ENCODE data around the gene XPNPEP3. TPM values are rescaled to one million over a fixed set of nuclear protein-coding genes. Genes with fewer than 3 reads are reported as not detected.
"Not testable (repeated sequence)": the region's sequence is repeated elsewhere in the genome, so short reads cannot be mapped to it uniquely, and the experiment has no call there.

XPNPEP3 gene
- total RNA-seq, 3 donors from 2014 or later: 11.5 to 13.8 (median 12.0) TPM

DNA sequence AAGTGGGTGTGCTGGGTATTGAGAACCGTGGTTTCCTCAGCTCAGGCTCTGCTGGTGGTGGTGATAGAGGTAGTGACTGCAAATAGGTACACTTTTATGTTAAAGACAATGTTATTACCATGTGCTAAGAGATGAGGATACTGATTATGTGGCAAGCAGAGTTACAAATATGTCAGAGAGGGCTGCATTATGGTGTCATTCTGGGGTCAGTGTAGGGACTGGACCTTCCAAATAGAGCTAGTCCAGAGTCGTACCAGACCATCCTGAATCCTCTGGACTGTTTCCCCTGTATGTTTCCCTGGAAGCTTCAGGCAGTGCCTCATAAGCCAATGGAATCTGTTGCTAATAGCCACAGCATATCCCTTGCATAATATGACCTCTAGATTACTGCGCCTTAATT lies 5.1 kb downstream of the XPNPEP3 start, which contains the start of gene DNAJB7:
Gene DNAJB7, minus strand, starts transcription at position 101 of the 400 bp plus-strand sequence. CDS start 119 bp downstream, outside the sequence.
- Histone ChIP-seq H3K27ac (no peak within 1 kb of the TSS), H3K36me3 (no peaks in the 10 kb centered on the region), H3K4me3 (no peak within 1 kb of the TSS), H3K4me1 (peaks cover 0 to 7% of the 10 kb centered on the region in 2 donors), H3K27me3 (no peaks in the 10 kb centered on the region), H3K9me3 (no peaks in the 10 kb centered on the region)
- intact Hi-C loops (cut with DNase I; ENCODE audit: low total_unique reads): no loop called here
- no peak for DNase-seq (ENCODE audit: low spot score in 2 of 2)
- TF ChIP-seq POLR2A (IDR thresholded peaks at IDR 0.05) (no peak), POLR2AphosphoS5 (IDR thresholded peaks at IDR 0.05) (no peak)
- TF ChIP-seq, protein P1, sequence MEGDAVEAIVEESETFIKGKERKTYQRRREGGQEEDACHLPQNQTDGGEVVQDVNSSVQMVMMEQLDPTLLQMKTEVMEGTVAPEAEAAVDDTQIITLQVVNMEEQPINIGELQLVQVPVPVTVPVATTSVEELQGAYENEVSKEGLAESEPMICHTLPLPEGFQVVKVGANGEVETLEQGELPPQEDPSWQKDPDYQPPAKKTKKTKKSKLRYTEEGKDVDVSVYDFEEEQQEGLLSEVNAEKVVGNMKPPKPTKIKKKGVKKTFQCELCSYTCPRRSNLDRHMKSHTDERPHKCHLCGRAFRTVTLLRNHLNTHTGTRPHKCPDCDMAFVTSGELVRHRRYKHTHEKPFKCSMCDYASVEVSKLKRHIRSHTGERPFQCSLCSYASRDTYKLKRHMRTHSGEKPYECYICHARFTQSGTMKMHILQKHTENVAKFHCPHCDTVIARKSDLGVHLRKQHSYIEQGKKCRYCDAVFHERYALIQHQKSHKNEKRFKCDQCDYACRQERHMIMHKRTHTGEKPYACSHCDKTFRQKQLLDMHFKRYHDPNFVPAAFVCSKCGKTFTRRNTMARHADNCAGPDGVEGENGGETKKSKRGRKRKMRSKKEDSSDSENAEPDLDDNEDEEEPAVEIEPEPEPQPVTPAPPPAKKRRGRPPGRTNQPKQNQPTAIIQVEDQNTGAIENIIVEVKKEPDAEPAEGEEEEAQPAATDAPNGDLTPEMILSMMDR (IDR thresholded peaks at IDR 0.05): no peak

GRCh38 chr22:40862537-40862936 lies 5.6 kb downstream of the XPNPEP3 start:
- TF ChIP-seq POLR2AphosphoS5 (IDR thresholded peaks at IDR 0.05) (no peak), POLR2A (IDR thresholded peaks at IDR 0.05) (no peak)
- Histone ChIP-seq H3K36me3 (no peaks in the 10 kb centered on the region), H3K27me3 (no peaks in the 10 kb centered on the region), H3K4me1 (peaks cover 0 to 7% of the 10 kb centered on the region in 2 donors), H3K4me3 (no peak overlapping the region), H3K27ac (no peak overlapping the region), H3K9me3 (no peaks in the 10 kb centered on the region)
- no peak for DNase-seq (ENCODE audit: low spot score in 2 of 2)
- intact Hi-C loops (cut with DNase I; ENCODE audit: low total_unique reads): no loop called here

GRCh38 chr22:40867109-40867508 lies 10.2 kb downstream of the XPNPEP3 start:
- no peak for TF ChIP-seq POLR2A (IDR thresholded peaks at IDR 0.05)
- TF ChIP-seq POLR2AphosphoS5 (IDR thresholded peaks at IDR 0.05): no peak
- H3K27ac ChIP-seq: no peak overlapping the region
- no peak overlapping the region for H3K4me3 ChIP-seq
- intact Hi-C loops (cut with DNase I; ENCODE audit: low total_unique reads): no loop called here
- H3K36me3 ChIP-seq: no peaks in the 10 kb centered on the region
- no peaks in the 10 kb centered on the region for H3K9me3 ChIP-seq
- no peaks in the 10 kb centered on the region for H3K27me3 ChIP-seq
- H3K4me1 ChIP-seq: no peaks in the 10 kb centered on the region
- DNase-seq (ENCODE audit: low spot score in 2 of 2): no peak

GRCh38 chr22:40868379-40868778 lies 11.4 kb downstream of the XPNPEP3 start:
- H3K27me3 ChIP-seq; intact Hi-C loops (cut with DNase I; ENCODE audit: low total_unique reads); H3K27ac ChIP-seq; DNase-seq (ENCODE audit: low spot score in 2 of 2); H3K4me1 ChIP-seq; H3K4me3 ChIP-seq; H3K36me3 ChIP-seq; H3K9me3 ChIP-seq: not testable (repeated sequence)

DNA sequence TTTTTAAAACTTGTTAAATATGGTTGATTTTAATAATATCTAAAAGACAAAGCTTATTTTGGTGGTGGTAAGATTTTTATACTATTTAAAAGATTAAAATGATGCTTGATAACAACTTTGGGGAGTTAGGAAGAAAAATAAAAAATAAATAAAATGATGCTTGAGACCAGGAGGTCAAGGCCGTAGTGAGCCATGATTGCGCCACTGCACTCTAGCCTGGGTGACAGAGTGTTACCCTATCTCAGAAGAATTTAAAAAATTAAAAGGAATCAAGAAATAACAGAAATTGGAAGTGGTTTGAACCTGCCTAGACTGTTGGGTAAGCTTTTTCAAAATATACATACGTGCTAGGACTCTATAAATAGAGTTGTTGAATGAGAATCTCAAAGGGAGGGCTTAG lies 17.1 kb downstream of the XPNPEP3 start:
- Histone ChIP-seq H3K36me3 (no peaks in the 10 kb centered on the region), H3K4me1 (no peaks in the 10 kb centered on the region), H3K27me3 (no peaks in the 10 kb centered on the region), H3K4me3 (no peak overlapping the region), H3K9me3 (no peaks in the 10 kb centered on the region), H3K27ac (no peak overlapping the region)
- no peak for DNase-seq (ENCODE audit: low spot score in 2 of 2)
- TF ChIP-seq, protein P1 (IDR thresholded peaks at IDR 0.05): no peak
- TF ChIP-seq POLR2A (IDR thresholded peaks at IDR 0.05) (no peak), POLR2AphosphoS5 (IDR thresholded peaks at IDR 0.05) (no peak)
- intact Hi-C loops (cut with DNase I; ENCODE audit: low total_unique reads): no loop called here

GRCh38 chr22:40875111-40875510 lies 18.2 kb downstream of the XPNPEP3 start:
- Histone ChIP-seq H3K27me3 (no peaks in the 10 kb centered on the region), H3K36me3 (no peaks in the 10 kb centered on the region), H3K4me3 (no peak overlapping the region), H3K4me1 (no peaks in the 10 kb centered on the region), H3K9me3 (no peaks in the 10 kb centered on the region), H3K27ac (no peak overlapping the region)
- intact Hi-C loops (cut with DNase I; ENCODE audit: low total_unique reads): no loop called here
- TF ChIP-seq, protein P1 (IDR thresholded peaks at IDR 0.05): no peak
- TF ChIP-seq POLR2A (IDR thresholded peaks at IDR 0.05) (no peak), POLR2AphosphoS5 (IDR thresholded peaks at IDR 0.05) (no peak)
- no peak for DNase-seq (ENCODE audit: low spot score in 2 of 2)

- Histone ChIP-seq H3K27me3 (no peaks in the 10 kb centered on the region), H3K36me3 (no peaks in the 10 kb centered on the region), H3K4me3 (no peak overlapping the region), H3K4me1 (no peaks in the 10 kb centered on the region), H3K27ac (no peak overlapping the region), H3K9me3 (no peaks in the 10 kb centered on the region)
- no peak for TF ChIP-seq POLR2A (IDR thresholded peaks at IDR 0.05)
- TF ChIP-seq POLR2AphosphoS5 (IDR thresholded peaks at IDR 0.05): no peak
- TF ChIP-seq, protein P1 (IDR thresholded peaks at IDR 0.05): no peak
- intact Hi-C loops (cut with DNase I; ENCODE audit: low total_unique reads): no loop called here
- no peak for DNase-seq (ENCODE audit: low spot score in 2 of 2)
Measured at GRCh38 chr22:40876907-40877306, 20.0 kb downstream of the XPNPEP3 start.
